Measurements from ENCODE around the gene CCDC117.

Gene CCDC117

DNA sequence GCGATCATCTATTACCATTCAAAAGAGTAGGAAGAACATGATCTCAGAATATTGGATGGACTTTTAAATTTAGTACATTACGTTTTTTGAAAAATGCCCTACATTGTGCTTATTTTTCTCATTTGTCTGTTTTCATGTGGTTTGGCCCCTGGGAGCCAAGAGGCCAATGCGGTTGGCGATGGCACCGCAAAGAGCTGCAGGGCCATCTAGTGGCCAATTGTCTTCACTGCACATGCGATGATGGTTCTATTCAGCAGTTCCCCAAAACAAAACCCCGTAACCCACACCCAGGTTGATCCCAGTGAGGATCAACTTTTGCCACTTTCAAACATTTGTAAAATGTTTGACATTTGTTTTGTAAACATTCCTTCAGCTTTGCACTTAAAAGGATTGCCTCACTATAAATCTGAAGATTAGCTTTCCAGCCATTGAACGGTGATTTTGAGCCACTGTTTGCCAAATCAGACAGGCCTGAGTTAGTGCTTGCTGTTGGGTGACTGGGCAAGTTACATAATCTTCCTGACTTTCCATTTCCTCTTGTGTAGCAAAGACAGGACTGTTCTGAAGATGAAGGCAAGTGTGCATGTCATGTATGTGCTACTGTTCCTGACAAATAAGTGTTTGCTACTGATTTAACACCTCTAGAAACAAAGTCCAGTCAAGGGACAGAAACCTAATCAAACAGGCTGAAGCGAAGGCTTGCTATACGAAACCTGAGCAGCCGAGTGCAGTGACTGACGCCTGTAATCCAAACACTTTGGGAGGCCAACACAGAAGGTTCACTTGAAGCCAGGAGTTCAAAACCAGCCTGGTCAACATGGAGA, 57.1 kb downstream of the CCDC117 start:
- Mint-ChIP-seq H3K4me1 (peaks cover 29% of the 10 kb centered on the region), H3K27me3 (no peaks in the 10 kb centered on the region), H3K27ac (peak overlapping the region in 1 of 2 donors; percentile 48), H3K4me3 (no peak overlapping the region), H3K9me3 (no peaks in the 10 kb centered on the region)
- DNase-seq (peak; percentile 66 to 72), ATAC-seq (peak; percentile 75)

DNA sequence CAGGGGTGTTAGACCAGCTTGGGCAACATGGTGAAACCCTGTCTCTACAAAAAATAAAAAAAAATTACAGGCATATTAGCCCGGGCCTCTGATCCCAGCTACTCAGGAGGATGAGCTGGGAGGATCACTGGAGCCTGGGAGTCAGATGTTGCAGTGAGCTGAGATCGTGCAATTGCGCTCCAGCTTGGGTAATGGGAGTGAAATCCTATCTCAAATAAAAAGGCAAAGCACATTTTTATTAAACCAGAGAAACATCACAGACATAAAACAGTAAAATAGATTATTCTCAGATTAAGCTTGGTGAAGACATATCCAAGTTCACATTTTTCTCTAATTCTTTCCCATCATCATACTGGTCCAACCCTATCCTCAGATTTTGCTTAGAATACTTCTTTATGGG, 57.9 kb downstream of the CCDC117 start:
- no peak overlapping the region for H3K27ac Mint-ChIP-seq
- H3K9me3 Mint-ChIP-seq = no peaks in the 10 kb centered on the region
- H3K4me1 Mint-ChIP-seq = peaks cover 29% of the 10 kb centered on the region
- H3K4me3 Mint-ChIP-seq = no peak overlapping the region
- no peaks in the 10 kb centered on the region for H3K27me3 Mint-ChIP-seq
- DNase-seq (no peak), ATAC-seq (no peak)

DNA sequence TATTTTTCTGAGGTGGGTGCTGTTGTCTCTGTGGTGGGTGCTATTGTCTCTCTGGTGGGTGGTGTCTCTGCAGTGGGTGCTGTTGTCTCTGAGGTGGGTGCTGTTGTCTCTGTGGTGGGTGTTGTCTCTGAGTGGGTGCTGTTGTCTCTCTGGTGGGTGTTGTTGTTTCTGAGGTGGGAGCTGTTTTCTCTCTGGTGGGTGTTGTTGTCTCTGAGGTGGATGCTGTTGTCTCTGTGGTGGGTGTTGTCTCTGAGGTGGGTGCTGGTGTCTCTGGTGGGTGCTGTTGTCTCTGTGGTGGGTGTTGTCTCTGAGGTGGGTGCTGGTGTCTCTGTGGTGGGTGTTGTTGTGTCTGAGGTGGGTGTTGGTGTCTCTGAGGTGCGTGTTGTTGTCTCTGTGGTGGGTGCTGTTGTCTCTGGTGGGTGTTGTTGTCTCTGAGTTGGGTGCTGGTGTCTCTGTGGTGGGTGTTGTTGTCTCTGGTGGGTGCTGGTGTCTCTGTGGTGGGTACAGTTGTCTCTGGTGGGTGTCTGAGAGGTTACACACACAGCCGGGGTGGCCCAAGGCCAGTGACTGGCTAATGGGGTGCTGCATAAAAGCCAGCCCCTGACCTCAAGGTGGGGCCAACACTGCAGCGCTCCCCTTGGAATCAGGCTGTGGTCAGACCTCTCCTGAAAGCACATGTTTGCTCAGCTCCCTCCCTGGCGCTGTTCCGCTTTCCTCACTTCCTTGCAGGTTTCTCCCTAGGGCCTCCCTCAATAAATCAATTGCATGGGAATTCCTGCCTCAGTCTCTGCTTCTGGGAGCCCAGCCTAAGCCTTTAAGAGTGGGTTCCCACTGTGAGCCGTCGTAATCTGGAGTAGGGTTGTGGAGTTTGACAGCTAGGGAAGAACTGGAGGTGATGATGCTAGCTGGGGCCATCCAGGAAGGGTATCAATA, 58.9 kb downstream of the CCDC117 start:
- Mint-ChIP-seq H3K9me3 (no peaks in the 10 kb centered on the region), H3K4me1 (peaks cover 29% of the 10 kb centered on the region), H3K27ac (peak overlapping the region; percentile 1 to 66), H3K27me3 (no peaks in the 10 kb centered on the region), H3K4me3 (no peak overlapping the region)
- ATAC-seq = no peak
- DNase-seq = no peak

DNA sequence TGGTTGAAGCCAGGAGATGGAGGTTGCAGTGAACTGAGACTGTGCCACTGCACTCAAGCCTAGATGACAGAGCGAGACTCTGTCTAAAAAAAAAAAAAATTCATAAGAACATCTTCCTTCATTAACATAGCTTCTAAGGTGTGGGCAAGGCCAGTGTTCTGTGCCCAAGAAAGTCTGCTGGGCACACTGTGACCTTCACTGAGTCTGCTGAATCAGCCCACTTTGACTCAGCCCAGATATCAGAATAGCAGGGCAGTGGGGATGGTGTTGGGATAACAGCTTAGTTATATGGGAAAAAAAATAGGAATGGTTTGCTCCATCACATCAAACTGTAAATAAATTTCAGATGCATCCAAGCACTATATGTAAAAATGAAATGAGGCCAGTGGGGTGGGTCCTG, 60.2 kb downstream of the CCDC117 start:
- ATAC-seq (no peak), DNase-seq (no peak)
- Mint-ChIP-seq H3K9me3 (no peaks in the 10 kb centered on the region), H3K4me3 (no peak overlapping the region), H3K4me1 (peaks cover 27% of the 10 kb centered on the region), H3K27me3 (no peaks in the 10 kb centered on the region), H3K27ac (no peak overlapping the region)

DNA sequence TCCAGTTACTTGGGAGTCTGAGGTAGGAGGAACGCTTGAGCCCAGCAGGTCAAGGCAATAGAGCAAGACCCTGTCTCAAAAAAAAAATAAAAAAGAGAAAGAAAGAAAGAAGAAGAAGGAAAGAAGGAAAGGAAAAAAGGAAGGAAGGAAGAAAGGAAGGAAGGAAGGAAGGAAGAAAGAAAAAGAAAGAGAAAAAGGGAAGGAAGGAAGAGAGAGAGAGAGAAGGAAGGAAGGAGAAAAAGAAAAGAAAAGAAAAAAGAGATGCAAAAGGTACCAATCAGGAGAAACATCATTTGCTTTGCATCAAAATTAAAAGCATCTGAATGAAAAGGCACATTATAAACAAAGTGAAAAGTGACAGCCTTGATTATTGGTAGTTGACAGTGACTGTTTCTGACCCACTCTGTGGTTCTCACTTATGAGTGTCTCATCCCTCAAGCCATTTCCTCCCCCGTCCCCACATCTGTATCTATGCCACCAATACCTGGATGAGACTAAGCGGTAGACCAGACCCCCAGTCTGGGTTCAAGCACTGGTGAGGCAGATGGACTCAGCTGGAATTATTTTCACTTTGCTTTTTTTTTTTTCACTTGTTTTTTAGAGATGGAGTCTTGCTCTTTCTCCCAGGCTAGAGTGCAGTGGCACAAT, 60.9 kb downstream of the CCDC117 start:
- Mint-ChIP-seq H3K4me3 (no peak overlapping the region), H3K9me3 (no peaks in the 10 kb centered on the region), H3K4me1 (peaks cover 22% of the 10 kb centered on the region), H3K27me3 (no peaks in the 10 kb centered on the region), H3K27ac (peak overlapping the region in 1 of 2 donors; percentile 47)
- ATAC-seq = peak; percentile 96
- DNase-seq = peak in 1 of 2 donors; percentile 47

DNA sequence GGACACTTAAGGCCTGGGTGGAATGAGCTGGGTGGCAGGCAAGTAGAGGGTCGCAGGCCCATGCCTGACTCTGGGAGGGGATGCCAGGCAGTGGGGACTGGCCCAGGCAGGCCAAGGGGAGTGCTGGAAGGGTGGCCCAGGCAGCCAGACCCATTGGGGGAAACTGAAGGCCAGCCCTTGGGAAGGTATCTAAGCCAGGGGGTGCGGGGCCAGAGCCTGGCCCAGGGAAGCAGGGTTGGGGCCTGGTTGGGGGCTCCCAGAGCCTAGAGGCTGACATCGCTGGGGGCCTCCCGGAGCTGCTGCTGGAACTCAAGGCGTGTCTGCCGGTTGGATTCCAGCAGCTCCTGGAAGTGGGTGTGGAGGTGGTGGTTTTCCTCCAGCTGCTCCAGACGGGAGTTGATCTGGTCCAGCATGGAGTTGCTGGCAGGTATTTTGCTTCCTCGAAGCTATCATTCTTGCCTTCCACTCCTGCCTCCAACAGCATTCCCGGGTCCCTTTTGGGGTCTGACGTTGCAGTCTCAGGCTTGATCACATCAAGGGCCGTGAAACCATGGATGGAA, 63.2 kb downstream of the CCDC117 start:
- H3K27ac Mint-ChIP-seq = peak overlapping the region in 1 of 2 donors; percentile 9
- ATAC-seq = no peak
- H3K4me1 Mint-ChIP-seq = peaks cover 11% of the 10 kb centered on the region
- no peaks in the 10 kb centered on the region for H3K9me3 Mint-ChIP-seq
- no peak for DNase-seq
- no peak overlapping the region for H3K4me3 Mint-ChIP-seq
- no peaks in the 10 kb centered on the region for H3K27me3 Mint-ChIP-seq

DNA sequence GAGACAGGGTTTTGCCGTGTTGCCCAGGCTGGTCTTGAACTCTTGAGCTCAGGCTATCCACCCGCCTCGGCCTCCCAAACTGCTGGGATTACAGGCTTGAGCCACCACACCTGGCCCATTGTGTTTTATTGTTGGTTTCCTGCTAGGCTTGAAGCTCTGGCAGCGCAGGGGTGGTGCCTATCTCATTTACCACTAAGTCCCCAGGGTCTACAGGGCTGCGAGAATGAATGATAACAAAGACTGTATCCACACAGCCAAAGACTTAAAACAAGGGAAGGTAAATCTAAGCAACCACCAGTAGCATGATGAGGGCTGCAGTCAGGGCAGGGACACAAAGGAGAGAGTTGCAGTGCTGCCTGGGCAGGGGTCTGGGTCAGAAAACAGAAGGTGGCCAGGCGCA, 65.1 kb downstream of the CCDC117 start:
- Mint-ChIP-seq H3K4me1 (peaks cover 11% of the 10 kb centered on the region), H3K27me3 (no peaks in the 10 kb centered on the region), H3K9me3 (no peaks in the 10 kb centered on the region), H3K27ac (peak overlapping the region in 1 of 2 donors; percentile 23), H3K4me3 (no peak overlapping the region)
- DNase-seq (no peak), ATAC-seq (no peak)

All from stimulated activated naive CD8-positive, alpha-beta T cell treated with anti-CD3 and anti-CD28 coated beads, Interleukin-15, amount 100 ng/mL, for 72 hours (primary cell).